NCI-H1436 (cell line): ENCODE results near the gene DLG2.

ENCODE experiments used
- DNase-seq: peaks from one replicate; lab custom pipeline; 2025; lab: John Stamatoyannopoulos, UW

Gene DLG2

GRCh38 chr11:83572581-83573496 lies 2054.3 kb downstream of the DLG2 start:
- DNase-seq: no peak

GRCh38 chr11:83571302-83571701 lies 2055.8 kb downstream of the DLG2 start:
- DNase-seq: no peak

DNA sequence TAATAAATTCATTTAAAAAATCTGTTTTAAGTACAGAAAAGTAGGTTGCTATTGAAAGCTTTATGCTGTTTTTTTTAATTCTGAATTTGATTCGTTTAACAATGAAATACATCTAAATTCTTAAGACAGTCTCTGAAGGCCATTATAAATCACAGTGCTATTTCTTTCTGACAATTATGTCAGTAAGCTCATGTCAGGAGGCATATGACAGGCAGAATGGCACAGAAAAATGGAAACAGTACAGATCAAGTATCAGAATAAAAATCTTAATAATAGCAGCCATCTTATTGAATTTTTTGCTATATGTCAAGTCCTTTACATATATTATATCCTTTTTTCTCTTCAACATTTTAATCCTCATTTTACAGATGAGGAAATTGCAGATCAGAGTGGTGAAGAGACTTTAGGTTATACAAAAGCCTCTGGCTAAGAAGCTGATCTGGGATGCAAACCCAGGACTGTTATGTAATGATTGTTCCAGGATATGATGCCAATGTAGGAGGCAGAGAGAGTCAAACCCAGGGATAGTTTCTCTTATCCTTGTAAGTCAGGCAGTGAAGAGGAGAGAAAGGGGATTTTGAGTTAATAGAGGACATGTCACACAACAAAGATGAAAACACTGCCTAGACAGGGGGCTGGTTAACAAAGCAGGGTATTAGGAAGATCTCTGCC lies 2057.9 kb downstream of the DLG2 start:
- no peak for DNase-seq

DNA sequence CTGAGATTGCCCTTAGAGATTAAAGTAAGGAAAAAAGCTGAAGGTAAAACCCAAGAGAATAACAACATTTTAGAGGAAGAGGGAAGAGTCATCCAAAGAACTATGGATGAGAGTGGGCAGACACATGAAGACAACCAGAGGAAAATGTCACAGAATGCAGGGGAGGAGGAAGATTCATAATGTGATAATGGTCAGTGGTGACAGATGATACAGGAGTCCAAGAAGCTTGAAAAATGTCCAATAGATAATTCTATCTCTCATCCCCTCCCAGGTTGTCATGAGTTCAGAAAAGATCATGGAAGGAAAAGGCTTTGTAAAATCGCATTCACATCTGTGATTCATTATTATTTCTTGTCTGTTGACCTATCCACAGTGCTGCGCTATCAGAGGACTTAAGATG lies 2058.6 kb downstream of the DLG2 start:
- no peak for DNase-seq

DNA sequence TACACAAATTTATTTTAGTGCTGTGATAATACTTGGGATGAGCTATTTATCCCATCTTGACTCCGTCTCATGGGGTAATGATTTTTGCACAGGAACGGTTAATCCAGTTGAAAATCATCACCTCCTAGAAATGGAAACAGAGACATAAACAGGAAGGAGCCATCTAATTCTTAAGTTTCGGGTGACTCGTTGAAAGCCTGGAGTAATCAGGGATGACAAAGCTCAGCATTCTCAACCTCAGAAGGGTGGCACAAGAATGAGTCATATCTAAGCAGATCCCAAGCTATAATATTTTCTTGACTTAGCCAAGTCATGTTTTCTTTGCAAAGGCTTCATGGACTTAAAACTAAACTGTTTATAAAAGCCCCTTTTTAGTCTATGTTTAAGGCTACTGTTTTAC lies 2060.2 kb downstream of the DLG2 start:
- no peak for DNase-seq

- no peak for DNase-seq
Observed at GRCh38 chr11:83564870-83565269, 2062.3 kb downstream of the DLG2 start.

DNA sequence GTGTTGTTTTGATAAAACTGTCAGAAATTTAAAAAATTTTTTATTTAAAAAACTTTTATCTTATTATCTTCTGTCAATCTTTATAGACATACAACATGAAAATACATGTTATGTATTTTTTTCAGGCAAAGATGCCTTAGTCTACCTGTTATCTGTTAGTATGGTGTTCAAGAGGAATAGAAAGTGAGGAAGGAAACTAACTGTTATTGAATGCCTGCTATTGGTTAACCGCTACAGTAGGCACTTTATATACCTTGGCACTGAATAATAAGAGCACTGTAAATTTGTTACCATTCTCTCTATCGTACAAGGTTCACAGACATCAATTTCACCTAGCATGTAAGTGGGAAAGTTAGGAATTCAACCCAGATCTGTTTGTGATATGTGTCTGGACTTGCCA lies 2068.9 kb downstream of the DLG2 start:
- DNase-seq: no peak

- DNase-seq: no peak
Observed at GRCh38 chr11:83557653-83558052, 2069.5 kb downstream of the DLG2 start.

GRCh38 chr11:83554876-83555275 lies 2072.3 kb downstream of the DLG2 start:
- DNase-seq: no peak

DNA sequence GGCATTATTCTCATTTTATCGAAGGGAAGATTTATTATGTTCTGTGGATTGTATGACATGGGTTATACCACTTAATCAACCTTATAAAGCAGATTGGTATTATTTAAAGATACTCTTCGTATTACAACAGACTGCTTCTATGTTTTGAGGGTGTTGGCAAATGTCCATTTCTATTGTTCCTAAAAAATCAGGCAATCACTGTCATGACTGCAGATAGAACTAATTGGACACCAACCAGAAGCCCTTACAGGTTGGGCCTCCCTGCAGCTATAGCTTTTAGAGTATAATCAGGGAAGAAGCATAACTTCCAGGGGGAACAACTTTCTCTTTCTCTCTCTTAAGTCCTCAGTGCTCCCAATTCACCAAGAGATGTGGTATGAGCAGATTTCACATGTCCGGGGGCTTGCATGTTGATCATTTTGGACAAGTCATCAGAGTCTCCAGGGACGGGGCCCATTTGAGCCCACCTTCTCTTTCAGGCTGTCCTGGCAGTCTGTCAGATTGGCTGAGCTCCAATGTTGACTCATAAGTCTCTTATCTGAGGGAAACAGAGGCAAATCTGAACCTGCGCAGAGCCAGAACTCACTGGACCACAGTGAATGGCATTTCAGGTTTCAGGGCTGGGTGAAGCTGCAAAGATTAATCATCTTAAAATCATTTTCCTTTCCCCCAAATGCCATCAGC lies 2077.0 kb downstream of the DLG2 start:
- no peak for DNase-seq

- no peak for DNase-seq
Observed at GRCh38 chr11:83546368-83546767, 2080.8 kb downstream of the DLG2 start.

DNA sequence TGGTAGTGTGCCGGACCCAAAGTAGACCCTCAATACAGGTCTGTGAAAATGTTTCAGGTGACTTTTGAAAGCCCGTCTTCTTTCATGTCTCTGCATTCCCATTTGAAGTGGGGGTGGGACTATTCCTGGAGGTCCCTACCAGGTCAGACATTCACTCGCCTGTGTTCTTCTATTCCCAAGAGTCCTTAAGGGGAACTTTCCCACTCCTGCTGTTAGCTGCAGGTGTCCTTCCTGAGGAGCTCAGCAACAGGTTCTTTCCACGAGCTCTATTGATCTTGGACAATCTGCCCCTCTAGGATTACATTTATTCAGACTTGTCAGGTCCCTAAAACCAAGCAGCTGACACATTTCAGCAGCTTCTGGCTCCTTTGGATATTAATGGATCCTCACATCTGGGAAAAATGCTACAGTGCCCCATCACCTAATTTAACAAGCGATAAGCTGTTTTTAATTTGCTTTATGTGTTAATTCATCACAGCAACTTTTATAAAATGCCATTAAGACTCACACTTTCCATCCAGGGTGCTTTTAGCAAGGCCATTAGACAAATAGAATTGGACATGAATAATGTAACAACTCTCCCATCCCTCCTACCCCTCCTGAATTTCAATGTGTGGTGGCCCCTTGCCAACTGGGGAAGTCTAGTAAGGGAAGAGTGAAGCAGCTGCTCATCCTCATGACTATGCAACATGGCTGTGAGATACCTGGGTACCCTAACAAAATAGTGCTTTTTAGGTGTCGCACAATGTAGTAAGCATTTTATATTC lies 2081.5 kb downstream of the DLG2 start:
- DNase-seq: peak; percentile 34

GRCh38 chr11:83544846-83545245 lies 2082.3 kb downstream of the DLG2 start:
- no peak for DNase-seq

- DNase-seq: no peak
Observed at GRCh38 chr11:83543706-83544439, 2083.3 kb downstream of the DLG2 start.

DNA sequence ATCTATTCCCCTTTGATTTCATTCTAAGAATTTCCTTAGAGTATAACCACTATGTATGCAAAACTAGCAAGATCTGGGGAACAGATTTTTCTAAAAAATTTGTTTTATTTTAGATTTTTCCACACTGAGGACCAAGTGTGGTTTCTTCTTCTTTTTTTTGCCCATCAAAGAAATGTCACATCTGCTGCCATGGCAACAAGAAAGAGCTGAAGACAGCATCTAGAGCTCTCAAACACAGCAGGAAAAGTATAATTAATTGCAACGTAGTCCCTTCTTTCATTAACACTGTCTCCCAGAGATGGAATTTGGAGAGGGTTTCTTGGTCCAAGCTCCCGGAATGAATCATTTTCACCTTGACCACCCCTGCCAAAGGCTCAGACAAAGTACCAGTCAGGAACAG lies 2084.3 kb downstream of the DLG2 start:
- no peak for DNase-seq

- DNase-seq: no peak
Observed at GRCh38 chr11:83540728-83541127, 2086.4 kb downstream of the DLG2 start.

GRCh38 chr11:83540112-83540675 lies 2086.9 kb downstream of the DLG2 start:
- DNase-seq: no peak

- no peak for DNase-seq
Observed at GRCh38 chr11:83538286-83538685, 2088.9 kb downstream of the DLG2 start.

DNA sequence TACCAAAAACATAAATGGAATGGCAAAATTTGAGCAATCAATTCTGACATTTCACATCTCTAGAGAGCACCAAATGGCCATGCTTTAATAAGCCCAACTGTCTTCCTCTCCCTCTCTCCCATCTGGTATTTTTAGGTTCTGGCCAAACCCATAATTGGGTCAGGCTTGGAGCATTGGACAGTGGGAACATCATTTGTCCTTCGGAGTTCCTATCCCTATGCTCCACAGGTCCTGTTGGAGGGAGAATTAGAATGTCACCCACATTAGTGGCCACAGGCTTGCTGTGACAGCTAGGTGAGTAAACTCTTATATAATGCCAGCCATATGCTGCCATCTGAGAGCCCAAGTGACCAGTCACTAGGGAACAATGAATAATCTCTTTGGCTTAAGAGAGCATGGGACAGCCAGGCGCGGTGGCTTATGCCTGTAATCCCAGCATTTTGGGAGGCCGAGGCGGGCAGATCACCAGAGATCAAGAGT lies 2090.0 kb downstream of the DLG2 start:
- DNase-seq: no peak

DNA sequence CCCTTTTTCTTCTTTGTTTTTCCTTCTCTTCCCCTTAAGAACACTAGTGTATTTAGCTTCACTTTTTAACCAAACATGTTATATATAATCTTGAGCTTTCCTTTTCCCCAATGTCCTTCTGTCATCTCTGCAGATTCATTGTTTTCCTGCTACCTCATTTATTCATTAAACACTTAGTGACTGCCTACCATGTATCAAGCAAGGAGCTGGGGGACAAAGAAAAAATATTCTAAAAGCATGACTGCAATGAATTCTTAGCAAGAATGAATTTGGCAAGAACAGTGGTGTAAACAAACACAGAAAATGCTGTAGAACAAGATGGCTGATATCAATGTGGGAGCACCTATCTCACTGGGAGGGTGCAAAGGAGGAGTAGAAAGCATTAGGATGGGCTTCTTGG lies 2094.0 kb downstream of the DLG2 start:
- no peak for DNase-seq

GRCh38 chr11:83528877-83529276 lies 2098.3 kb downstream of the DLG2 start:
- no peak for DNase-seq
